GM12864 (cell line): ENCODE results near the gene NUPR1.

Experiments
- DNase-seq: peaks from one replicate; pipeline ENCODE4 v3.0.0-alpha.2; 2011; ENCODE audit warnings: low read depth
- H3K4me3 ChIP-seq: 2 replicates; pipeline ENCODE4 v1.5.1; 2011; ENCODE audit warnings: mild to moderate bottlenecking, low read depth, low read length, control low read depth
- CTCF ChIP-seq: IDR thresholded peaks from 2 replicates; pipeline ENCODE4 v1.5.1; 2011; ENCODE audit warnings: low read depth, mild to moderate bottlenecking, moderate library complexity, low read length, control low read depth, inconsistent platforms; ENCODE audit errors: missing control alignments

The NUPR1 gene

GRCh38 chr16:28563218-28563617, 24.4 kb upstream of the NUPR1 start:
- no peak for TF ChIP-seq CTCF
- no peak overlapping the region for H3K4me3 ChIP-seq
- no peak for DNase-seq

- H3K4me3 ChIP-seq = no peak overlapping the region
- no peak for DNase-seq
- TF ChIP-seq CTCF = no peak
Measured at GRCh38 chr16:28562199-28562598, 23.4 kb upstream of the NUPR1 start.

GRCh38 chr16:28561557-28562187, 22.9 kb upstream of the NUPR1 start:
- no peak overlapping the region for H3K4me3 ChIP-seq
- no peak for TF ChIP-seq CTCF
- DNase-seq = no peak

- no peak for TF ChIP-seq CTCF
- no peak overlapping the region for H3K4me3 ChIP-seq
- DNase-seq = no peak
Measured at GRCh38 chr16:28558456-28558855, 19.7 kb upstream of the NUPR1 start.

- no peak for DNase-seq
- no peak overlapping the region for H3K4me3 ChIP-seq
- no peak for TF ChIP-seq CTCF
Measured at GRCh38 chr16:28556914-28557320, 18.1 kb upstream of the NUPR1 start.

- no peak for TF ChIP-seq CTCF
- no peak for DNase-seq
- H3K4me3 ChIP-seq = no peak overlapping the region
Measured at GRCh38 chr16:28555561-28555960, 16.8 kb upstream of the NUPR1 start.
